Caco-2 (cell line): ENCODE measurements around the gene QPCT. TPM values are rescaled to one million over a fixed set of nuclear protein-coding genes. Genes with fewer than 3 reads are reported as not detected.

Source experiments
- BruUV-seq: library from RNA; stranded (reverse); fragments of 400-500 nt; replicated peaks from 2 replicates; lab custom pipeline; 2021; lab: Mats Ljungman, UMichigan
- CTCF ChIA-PET: fragments of 300-600 bp; sonication (Branson Sonifier 250); formaldehyde crosslinking; loops from one replicate; lab custom pipeline; 2022; ENCODE audit warnings: antibody characterized with exemption; lab: Charles Lee
- POLR2A ChIA-PET: fragments of 300-600 bp; sonication (Branson Sonifier 250); formaldehyde crosslinking; loops from one replicate; lab custom pipeline; 2022; ENCODE audit warnings: antibody characterized with exemption; lab: Charles Lee
- DNase-seq, 2 experiments: peaks; one replicate each; pipeline versions ENCODE4 v3.0.0 to v3.0.0-alpha.2; 2020 to 2022
- H3K27me3 ChIP-seq: replicated peaks from 2 replicates; pipeline ENCODE4 v1.6.0; 2011; ENCODE audit warnings: low read length; ENCODE audit not compliant: control insufficient read depth, insufficient read depth
- H3K36me3 ChIP-seq: 2 replicates; pipeline ENCODE4 v1.5.1; 2011; ENCODE audit warnings: low read length; ENCODE audit not compliant: control insufficient read depth, insufficient read depth
- H3K4me1 ChIP-seq: fragments of 250-450 bp; sonication (Bioruptor Pico); 2 replicates; pipeline ENCODE4 v1.5.1; 2020; ENCODE audit warnings: mild to moderate bottlenecking
- H3K4me3 ChIP-seq: 2 replicates; pipeline ENCODE4 v1.5.1; 2011; ENCODE audit warnings: low read depth, mild to moderate bottlenecking, control low read depth, low read length
- H3K9me3 ChIP-seq: fragments of 250-450 bp; sonication (Bioruptor Pico); 2 replicates; pipeline ENCODE4 v1.5.1; 2020; ENCODE audit warnings: mild to moderate bottlenecking, moderate library complexity
- H3K27ac Mint-ChIP-seq: one replicate; pipeline ENCODE4 v1.8.0; 2022; ENCODE audit warnings: mixed read lengths; ENCODE audit not compliant: unreplicated experiment
- H3K27me3 Mint-ChIP-seq: one replicate; pipeline ENCODE4 v1.8.0; 2022; ENCODE audit warnings: mixed read lengths; ENCODE audit not compliant: insufficient read depth, unreplicated experiment
- H3K36me3 Mint-ChIP-seq: one replicate; pipeline ENCODE4 v1.8.0; 2022; ENCODE audit warnings: mild to moderate bottlenecking, mixed read lengths; ENCODE audit not compliant: insufficient read depth, unreplicated experiment
- H3K4me1 Mint-ChIP-seq: one replicate; pipeline ENCODE4 v1.8.0; 2022; ENCODE audit warnings: low read depth, mixed read lengths; ENCODE audit not compliant: unreplicated experiment
- H3K4me3 Mint-ChIP-seq: one replicate; pipeline ENCODE4 v1.8.0; 2022; ENCODE audit warnings: mild to moderate bottlenecking, moderate library complexity, mixed read lengths; ENCODE audit not compliant: unreplicated experiment
- H3K9me3 Mint-ChIP-seq: one replicate; pipeline ENCODE4 v1.8.0; 2022; ENCODE audit warnings: mixed read lengths; ENCODE audit not compliant: unreplicated experiment
- CTCF ChIP-seq, 2 experiments: fragments of 200-600 bp in 1 of 2; IDR thresholded peaks; 1 replicate in 1 of 2; 2 replicates in 1 of 2; pipeline versions ENCODE4 v1.5.1 to v1.8.0; 2011 to 2022; ENCODE audit warnings: antibody characterized with exemption in 1 of 2, control low read depth in 1 of 2, inconsistent platforms in 1 of 2, low read depth in 1 of 2, low read length in 1 of 2, mild to moderate bottlenecking in 1 of 2, moderate library complexity in 1 of 2; ENCODE audit not compliant: insufficient read depth in 1 of 2, severe bottlenecking in 1 of 2, unreplicated experiment in 1 of 2
- intact Hi-C: fragments of 100-400 bp; cut with micrococcal nuclease; formaldehyde crosslinking; loops from one replicate; pipeline ENCODE4 v1.10.0; 2022; ENCODE audit not compliant: unreplicated experiment
- total RNA-seq: library from RNA; stranded (reverse); gene quantifications from 2 replicates; pipeline ENCODE4 v1.2.3, GENCODE V29; 2022

The QPCT gene
- total RNA-seq, 1 experiment from 2014 or later: 4.7 TPM

- Mint-ChIP-seq H3K4me3 (no peak overlapping the region), H3K9me3 (no peaks in the 10 kb centered on the region), H3K27me3 (no peaks in the 10 kb centered on the region), H3K36me3 (no peaks in the 10 kb centered on the region), H3K4me1 (peaks cover 8% of the 10 kb centered on the region), H3K27ac (no peak overlapping the region)
- TF ChIP-seq CTCF (IDR thresholded peaks at IDR 0.05; ENCODE audit: insufficient read depth in 1 of 2, low read depth in 1 of 2, low read length in 1 of 2, severe bottlenecking in 1 of 2, unreplicated experiment in 1 of 2): no peak
- intact Hi-C loops: no loop called here
- Histone ChIP-seq H3K4me1 (peaks cover 17% of the 10 kb centered on the region), H3K9me3 (no peaks in the 10 kb centered on the region), H3K4me3 (no peak overlapping the region), H3K27me3 (no peaks in the 10 kb centered on the region), H3K36me3 (no peaks in the 10 kb centered on the region)
- ChIA-PET POLR2A (no interaction called here), CTCF (no interaction called here)
- BruUV-seq: no TSS peak
- DNase-seq: no peak
Observed at GRCh38 chr2:37354531-37354930, 10.1 kb downstream of the QPCT start.

- Histone ChIP-seq H3K9me3 (no peaks in the 10 kb centered on the region), H3K4me1 (peaks cover 5% of the 10 kb centered on the region), H3K27me3 (no peaks in the 10 kb centered on the region), H3K36me3 (no peaks in the 10 kb centered on the region), H3K4me3 (no peak overlapping the region)
- ChIA-PET CTCF (no interaction called here), POLR2A (no interaction called here)
- intact Hi-C loops: no loop called here
- H3K36me3 Mint-ChIP-seq: no peaks in the 10 kb centered on the region
- no peaks in the 10 kb centered on the region for H3K4me1 Mint-ChIP-seq
- H3K4me3 Mint-ChIP-seq: no peak overlapping the region
- no peak for TF ChIP-seq CTCF (IDR thresholded peaks at IDR 0.05; ENCODE audit: insufficient read depth in 1 of 2, low read depth in 1 of 2, low read length in 1 of 2, severe bottlenecking in 1 of 2, unreplicated experiment in 1 of 2)
- no peak for DNase-seq
- no peaks in the 10 kb centered on the region for H3K27me3 Mint-ChIP-seq
- H3K27ac Mint-ChIP-seq: no peak overlapping the region
- no peaks in the 10 kb centered on the region for H3K9me3 Mint-ChIP-seq
- no TSS peak for BruUV-seq
Observed at GRCh38 chr2:37355735-37356134, 11.3 kb downstream of the QPCT start.

- Histone ChIP-seq H3K4me1 (no peaks in the 10 kb centered on the region), H3K27me3 (no peaks in the 10 kb centered on the region), H3K9me3 (no peaks in the 10 kb centered on the region), H3K4me3 (no peak overlapping the region), H3K36me3 (no peaks in the 10 kb centered on the region)
- POLR2A ChIA-PET: no interaction called here
- H3K4me3 Mint-ChIP-seq: no peak overlapping the region
- no peaks in the 10 kb centered on the region for H3K4me1 Mint-ChIP-seq
- H3K27me3 Mint-ChIP-seq: no peaks in the 10 kb centered on the region
- BruUV-seq: no TSS peak
- no peaks in the 10 kb centered on the region for H3K36me3 Mint-ChIP-seq
- no peak for TF ChIP-seq CTCF (IDR thresholded peaks at IDR 0.05; ENCODE audit: insufficient read depth in 1 of 2, low read depth in 1 of 2, low read length in 1 of 2, severe bottlenecking in 1 of 2, unreplicated experiment in 1 of 2)
- CTCF ChIA-PET: no interaction called here
- no peaks in the 10 kb centered on the region for H3K9me3 Mint-ChIP-seq
- no peak overlapping the region for H3K27ac Mint-ChIP-seq
- no peak for DNase-seq
- intact Hi-C loops: no loop called here
Observed at GRCh38 chr2:37356299-37356698, 11.9 kb downstream of the QPCT start.
